ENCODE data around the gene PHF3. TPM values are rescaled to one million over a fixed set of nuclear protein-coding genes. Genes with fewer than 3 reads are reported as not detected.

Gene PHF3
- total RNA-seq, 1 donor from 2014 or later: 33.4 TPM

DNA sequence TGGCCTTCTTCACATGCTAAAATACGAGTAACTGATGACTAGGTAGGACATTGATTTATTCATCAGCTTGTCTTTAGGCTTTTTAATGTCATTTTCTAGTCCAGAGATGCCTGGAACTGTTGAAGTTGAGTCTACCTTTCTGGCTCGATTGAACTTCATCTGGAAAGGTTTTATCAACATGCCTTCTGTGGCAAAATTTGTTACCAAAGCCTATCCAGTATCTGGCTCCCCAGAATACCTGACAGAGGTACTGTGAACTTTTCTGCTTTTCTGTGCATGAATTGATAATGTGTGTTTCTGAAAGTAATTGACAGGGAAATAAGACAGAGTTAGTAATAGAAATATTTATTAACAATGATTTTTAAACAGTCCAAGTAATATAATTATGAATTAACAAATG lies 71.0 kb downstream of the PHF3 start:
- Histone ChIP-seq H3K36me3 (ENCODE audit: insufficient read depth, low read length) (peaks cover 33% of the 10 kb centered on the region), H2AFZ (ENCODE audit: low read depth, low read length) (no peak overlapping the region), H3K4me1 (ENCODE audit: insufficient read depth, low read length) (no peaks in the 10 kb centered on the region), H3K27me3 (ENCODE audit: insufficient read depth, low read length) (no peaks in the 10 kb centered on the region), H4K20me1 (ENCODE audit: insufficient read depth, low read length) (no peaks in the 10 kb centered on the region), H3K9me3 (ENCODE audit: insufficient read depth, low read depth, low read length) (no peaks in the 10 kb centered on the region), H3K9ac (ENCODE audit: low read length) (no peak overlapping the region), H3K4me3 (ENCODE audit: insufficient read depth, low read depth, low read length) (no peak overlapping the region), H3K79me2 (ENCODE audit: insufficient read depth, low read length) (no peaks in the 10 kb centered on the region), H3K27ac (ENCODE audit: low read depth, low read length) (no peak overlapping the region), H3K4me2 (ENCODE audit: low read length) (no peak overlapping the region)
- Mint-ChIP-seq H3K27ac (ENCODE audit: unreplicated experiment) (no peak overlapping the region), H3K36me3 (ENCODE audit: low read depth, unreplicated experiment) (peaks cover 4% of the 10 kb centered on the region), H3K9me3 (ENCODE audit: unreplicated experiment) (no peaks in the 10 kb centered on the region), H3K4me1 (ENCODE audit: low read depth, unreplicated experiment) (no peaks in the 10 kb centered on the region), H3K4me3 (ENCODE audit: unreplicated experiment) (no peak overlapping the region), H3K27me3 (ENCODE audit: low read depth, unreplicated experiment) (no peaks in the 10 kb centered on the region)
- no peak for DNase-seq (ENCODE audit: low read depth)
- TF ChIP-seq EZH2 (IDR thresholded peaks at IDR 0.05; ENCODE audit: insufficient read depth, low read length): no peak
- TF ChIP-seq, protein P1, sequence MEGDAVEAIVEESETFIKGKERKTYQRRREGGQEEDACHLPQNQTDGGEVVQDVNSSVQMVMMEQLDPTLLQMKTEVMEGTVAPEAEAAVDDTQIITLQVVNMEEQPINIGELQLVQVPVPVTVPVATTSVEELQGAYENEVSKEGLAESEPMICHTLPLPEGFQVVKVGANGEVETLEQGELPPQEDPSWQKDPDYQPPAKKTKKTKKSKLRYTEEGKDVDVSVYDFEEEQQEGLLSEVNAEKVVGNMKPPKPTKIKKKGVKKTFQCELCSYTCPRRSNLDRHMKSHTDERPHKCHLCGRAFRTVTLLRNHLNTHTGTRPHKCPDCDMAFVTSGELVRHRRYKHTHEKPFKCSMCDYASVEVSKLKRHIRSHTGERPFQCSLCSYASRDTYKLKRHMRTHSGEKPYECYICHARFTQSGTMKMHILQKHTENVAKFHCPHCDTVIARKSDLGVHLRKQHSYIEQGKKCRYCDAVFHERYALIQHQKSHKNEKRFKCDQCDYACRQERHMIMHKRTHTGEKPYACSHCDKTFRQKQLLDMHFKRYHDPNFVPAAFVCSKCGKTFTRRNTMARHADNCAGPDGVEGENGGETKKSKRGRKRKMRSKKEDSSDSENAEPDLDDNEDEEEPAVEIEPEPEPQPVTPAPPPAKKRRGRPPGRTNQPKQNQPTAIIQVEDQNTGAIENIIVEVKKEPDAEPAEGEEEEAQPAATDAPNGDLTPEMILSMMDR (IDR thresholded peaks at IDR 0.05; ENCODE audit: insufficient read depth, low read depth, low read length): no peak
- FAIRE-seq: no peak

DNA sequence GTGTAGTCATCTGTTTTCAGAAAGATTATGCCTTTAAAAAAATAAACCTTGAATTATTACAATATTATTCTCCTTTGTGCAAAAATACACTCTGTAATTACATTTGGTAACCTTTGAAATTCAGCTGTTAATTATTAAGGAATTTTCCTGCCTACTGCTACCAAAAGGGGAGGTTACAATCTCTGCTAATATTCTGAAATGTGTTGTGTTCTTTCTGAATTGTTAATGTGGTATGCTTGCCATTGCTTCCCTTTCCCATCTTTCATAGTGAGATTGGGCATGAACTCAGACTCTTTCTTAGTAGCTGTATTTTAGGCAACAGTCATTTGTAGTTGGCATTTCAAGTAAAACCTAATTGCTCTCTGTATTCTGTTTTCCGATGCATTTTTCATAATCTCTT lies 73.0 kb downstream of the PHF3 start:
- Mint-ChIP-seq H3K4me3 (ENCODE audit: unreplicated experiment) (no peak overlapping the region), H3K27me3 (ENCODE audit: low read depth, unreplicated experiment) (no peaks in the 10 kb centered on the region), H3K9me3 (ENCODE audit: unreplicated experiment) (no peaks in the 10 kb centered on the region), H3K4me1 (ENCODE audit: low read depth, unreplicated experiment) (no peaks in the 10 kb centered on the region), H3K36me3 (ENCODE audit: low read depth, unreplicated experiment) (peaks cover 11% of the 10 kb centered on the region), H3K27ac (ENCODE audit: unreplicated experiment) (no peak overlapping the region)
- TF ChIP-seq, protein P1 (IDR thresholded peaks at IDR 0.05; ENCODE audit: insufficient read depth, low read depth, low read length): no peak
- TF ChIP-seq EZH2 (IDR thresholded peaks at IDR 0.05; ENCODE audit: insufficient read depth, low read length): no peak
- no peaks in the 10 kb centered on the region for H4K20me1 ChIP-seq (ENCODE audit: insufficient read depth, low read length)
- no peak overlapping the region for H3K9ac ChIP-seq (ENCODE audit: low read length)
- H3K36me3 ChIP-seq (ENCODE audit: insufficient read depth, low read length): peaks cover 47% of the 10 kb centered on the region
- DNase-seq (ENCODE audit: low read depth) (no peak), FAIRE-seq (no peak)
- no peaks in the 10 kb centered on the region for H3K9me3 ChIP-seq (ENCODE audit: insufficient read depth, low read depth, low read length)
- no peak overlapping the region for H3K4me2 ChIP-seq (ENCODE audit: low read length)
- H3K27me3 ChIP-seq (ENCODE audit: insufficient read depth, low read length): no peaks in the 10 kb centered on the region
- no peak overlapping the region for H3K4me3 ChIP-seq (ENCODE audit: insufficient read depth, low read depth, low read length)
- H2AFZ ChIP-seq (ENCODE audit: low read depth, low read length): no peak overlapping the region
- H3K79me2 ChIP-seq (ENCODE audit: insufficient read depth, low read length): no peaks in the 10 kb centered on the region
- H3K4me1 ChIP-seq (ENCODE audit: insufficient read depth, low read length): no peaks in the 10 kb centered on the region
- no peak overlapping the region for H3K27ac ChIP-seq (ENCODE audit: low read depth, low read length)

DNA sequence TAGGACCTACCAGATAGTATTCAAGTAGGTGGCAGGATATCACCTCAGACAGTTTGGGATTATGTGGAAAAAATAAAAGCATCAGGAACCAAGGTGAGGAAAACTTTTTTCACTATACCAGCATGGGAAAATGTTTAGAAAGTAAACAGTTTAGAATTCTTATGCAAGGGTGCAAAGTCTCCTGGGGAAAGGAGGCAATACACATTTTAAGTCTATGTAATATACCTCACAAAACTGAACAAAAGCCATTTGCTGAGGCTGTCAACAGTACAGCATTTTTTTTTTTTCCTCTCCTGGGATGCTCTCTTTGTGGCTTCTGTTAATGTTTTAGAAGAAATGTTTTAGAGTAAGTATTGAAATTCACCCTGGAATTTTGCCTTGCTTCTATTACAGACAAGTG lies 73.5 kb downstream of the PHF3 start:
- Histone ChIP-seq H3K4me3 (ENCODE audit: insufficient read depth, low read depth, low read length) (no peak overlapping the region), H3K79me2 (ENCODE audit: insufficient read depth, low read length) (no peaks in the 10 kb centered on the region), H3K4me1 (ENCODE audit: insufficient read depth, low read length) (no peaks in the 10 kb centered on the region), H3K9me3 (ENCODE audit: insufficient read depth, low read depth, low read length) (no peaks in the 10 kb centered on the region), H3K36me3 (ENCODE audit: insufficient read depth, low read length) (peaks cover 47% of the 10 kb centered on the region), H2AFZ (ENCODE audit: low read depth, low read length) (no peak overlapping the region), H4K20me1 (ENCODE audit: insufficient read depth, low read length) (no peaks in the 10 kb centered on the region), H3K27ac (ENCODE audit: low read depth, low read length) (no peak overlapping the region), H3K4me2 (ENCODE audit: low read length) (no peak overlapping the region), H3K9ac (ENCODE audit: low read length) (no peak overlapping the region), H3K27me3 (ENCODE audit: insufficient read depth, low read length) (no peaks in the 10 kb centered on the region)
- Mint-ChIP-seq H3K27me3 (ENCODE audit: low read depth, unreplicated experiment) (no peaks in the 10 kb centered on the region), H3K9me3 (ENCODE audit: unreplicated experiment) (no peaks in the 10 kb centered on the region), H3K4me1 (ENCODE audit: low read depth, unreplicated experiment) (no peaks in the 10 kb centered on the region), H3K27ac (ENCODE audit: unreplicated experiment) (no peak overlapping the region), H3K4me3 (ENCODE audit: unreplicated experiment) (no peak overlapping the region), H3K36me3 (ENCODE audit: low read depth, unreplicated experiment) (peaks cover 11% of the 10 kb centered on the region)
- DNase-seq (ENCODE audit: low read depth) (no peak), FAIRE-seq (no peak)
- TF ChIP-seq, protein P1 (IDR thresholded peaks at IDR 0.05; ENCODE audit: insufficient read depth, low read depth, low read length): no peak
- TF ChIP-seq EZH2 (IDR thresholded peaks at IDR 0.05; ENCODE audit: insufficient read depth, low read length): no peak

Measured in astrocyte (in vitro differentiated cells and primary cell).